ENCODE results near the gene EIF3I.

DNA sequence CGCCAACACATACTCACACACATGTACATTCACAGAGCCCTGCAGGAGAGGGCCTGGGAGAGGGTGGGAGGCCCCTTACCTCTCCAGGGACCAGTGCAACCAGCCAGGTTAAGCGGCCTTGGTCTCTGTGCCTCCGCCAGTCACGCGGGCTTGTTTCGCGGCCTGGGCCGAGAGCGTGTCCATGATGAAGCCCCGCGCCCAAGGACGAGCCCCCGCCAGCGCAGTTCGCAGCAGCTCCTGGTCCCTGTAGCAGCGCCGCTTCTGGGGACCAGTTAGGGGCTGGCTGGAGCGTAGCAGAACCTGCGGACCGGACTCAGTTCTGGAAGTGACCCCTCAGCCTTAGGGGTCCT is 17.6 kb downstream of the EIF3I start:
- TF ChIP-seq CTCF (IDR thresholded peaks at IDR 0.05) (no peak), POLR2A (IDR thresholded peaks at IDR 0.05) (no peak)
